NCI-H2196 treated with DMSO at 0.1 percent for 48 hours (cell line): ENCODE results near the gene SPATA6.

Experiments used
- DNase-seq: peaks from one replicate; lab custom pipeline; 2025; ENCODE audit not compliant: unreplicated experiment; lab: John Stamatoyannopoulos, UW

The SPATA6 gene

GRCh38 chr1:48258106-48258505, 213.9 kb downstream of the SPATA6 start:
- no peak for DNase-seq

- no peak for DNase-seq
These were observed 217.8 kb downstream of the SPATA6 start for GRCh38 chr1:48254254-48254653.

- DNase-seq: no peak
These were observed 220.2 kb downstream of the SPATA6 start for GRCh38 chr1:48251821-48252220.

DNA sequence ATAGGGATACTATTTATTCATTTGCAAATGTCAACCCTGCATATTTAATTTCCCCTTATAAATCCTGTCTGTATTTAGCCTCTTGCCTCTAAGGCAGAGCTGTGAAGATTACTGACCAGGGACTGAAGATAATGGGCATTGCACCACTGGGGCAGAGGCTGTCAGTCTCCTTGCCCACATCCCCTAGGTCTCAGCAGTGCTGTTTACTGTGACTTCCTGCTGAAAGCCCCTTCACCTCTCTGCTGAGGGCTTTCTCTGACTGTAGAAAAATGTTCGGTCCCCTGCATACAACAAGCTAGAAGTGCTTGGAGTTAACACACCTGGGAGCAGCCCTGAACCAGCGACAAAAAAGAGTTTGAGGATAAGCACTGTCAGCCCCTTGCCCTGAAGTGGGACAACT, 220.7 kb downstream of the SPATA6 start:
- DNase-seq: no peak

DNA sequence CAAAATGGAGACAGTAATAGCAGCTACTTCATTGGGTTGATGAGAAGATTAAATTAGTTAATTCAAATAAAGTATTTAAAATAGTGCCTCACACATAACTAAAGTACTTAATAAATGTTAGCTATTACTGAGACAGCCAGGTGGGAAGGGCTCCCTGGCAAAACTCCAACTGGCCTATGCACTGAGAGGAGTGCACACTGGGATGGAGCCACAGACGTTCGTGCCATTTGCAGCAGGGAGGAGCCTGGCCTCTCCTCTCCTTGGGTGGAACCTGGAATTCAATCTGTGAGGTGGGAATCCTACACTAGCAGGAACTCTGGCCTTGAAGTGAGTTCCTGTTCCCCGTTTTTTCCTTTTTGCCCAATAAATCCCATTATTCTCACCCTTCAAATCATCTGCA, 221.4 kb downstream of the SPATA6 start:
- DNase-seq: no peak

- no peak for DNase-seq
These were observed 222.1 kb downstream of the SPATA6 start for GRCh38 chr1:48249868-48250267.

GRCh38 chr1:48248356-48248755, 223.6 kb downstream of the SPATA6 start:
- DNase-seq: no peak

GRCh38 chr1:48246727-48247126, 225.3 kb downstream of the SPATA6 start:
- peak; percentile 30 for DNase-seq
